GM21367 (cell line): ENCODE results near the gene DYSF.

Experiments
- ATAC-seq: cut with Tn5 transposase; IDR thresholded peaks from one replicate; pipeline ENCODE4 v1.9.1; 2021; ENCODE audit not compliant: unreplicated experiment

DYSF gene

GRCh38 chr2:71685073-71685848, 231.9 kb downstream of the DYSF start:
- ATAC-seq: no peak

DNA sequence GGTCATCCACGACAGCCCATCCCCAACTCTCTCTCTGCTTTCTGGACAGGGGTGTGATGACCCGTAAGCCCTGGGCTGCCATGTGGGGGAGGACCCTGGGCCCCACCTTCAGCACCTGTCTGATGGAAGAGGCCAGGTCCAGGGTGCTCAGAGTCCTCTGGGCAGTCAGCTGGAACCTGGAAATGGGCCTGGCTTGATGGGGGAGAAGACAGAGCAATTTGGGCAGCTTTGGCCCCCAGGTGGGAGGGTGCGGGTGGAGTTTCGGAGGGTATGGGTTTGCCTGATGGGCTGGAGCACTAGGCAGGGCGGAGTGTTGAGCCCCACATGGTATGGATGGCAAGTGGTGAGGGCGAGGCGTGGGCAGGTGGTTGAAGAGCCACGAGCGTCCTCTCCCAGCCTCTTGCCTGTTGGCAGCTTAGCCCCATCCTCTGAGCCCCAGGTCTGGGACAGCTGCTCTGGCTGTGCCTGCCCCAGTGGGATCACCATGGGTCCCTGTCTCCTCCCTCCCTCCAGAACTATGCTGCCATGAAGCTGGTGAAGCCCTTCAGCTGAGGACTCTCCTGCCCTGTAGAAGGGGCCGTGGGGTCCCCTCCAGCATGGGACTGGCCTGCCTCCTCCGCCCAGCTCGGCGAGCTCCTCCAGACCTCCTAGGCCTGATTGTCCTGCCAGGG, 232.7 kb downstream of the DYSF start:
- no peak for ATAC-seq

GRCh38 chr2:71686781-71687180, 233.4 kb downstream of the DYSF start:
- ATAC-seq: no peak

- no peak for ATAC-seq
Observed at GRCh38 chr2:71687412-71687811, 234.1 kb downstream of the DYSF start.

DNA sequence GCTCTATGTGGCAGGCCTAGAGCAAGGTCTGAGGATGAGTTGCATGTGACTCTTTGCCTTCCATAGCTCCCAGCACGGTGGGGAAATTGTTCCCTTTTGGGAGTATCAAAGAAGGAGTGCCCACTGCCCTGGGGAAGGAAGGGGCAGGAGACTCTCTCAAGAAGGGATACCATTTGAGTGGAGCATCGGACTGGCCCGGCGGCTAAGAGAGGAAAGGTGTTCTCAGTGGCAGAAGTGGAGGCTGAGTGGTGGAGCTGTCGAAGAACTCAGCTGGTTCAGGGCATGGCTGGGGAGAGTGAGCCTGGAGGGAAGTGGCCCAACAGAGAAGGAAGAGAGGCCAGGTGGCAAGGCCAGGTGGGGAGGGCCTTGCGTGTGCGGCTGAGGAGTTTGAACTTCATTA, 235.2 kb downstream of the DYSF start:
- ATAC-seq: no peak

GRCh38 chr2:71689393-71689792, 236.0 kb downstream of the DYSF start:
- no peak for ATAC-seq

DNA sequence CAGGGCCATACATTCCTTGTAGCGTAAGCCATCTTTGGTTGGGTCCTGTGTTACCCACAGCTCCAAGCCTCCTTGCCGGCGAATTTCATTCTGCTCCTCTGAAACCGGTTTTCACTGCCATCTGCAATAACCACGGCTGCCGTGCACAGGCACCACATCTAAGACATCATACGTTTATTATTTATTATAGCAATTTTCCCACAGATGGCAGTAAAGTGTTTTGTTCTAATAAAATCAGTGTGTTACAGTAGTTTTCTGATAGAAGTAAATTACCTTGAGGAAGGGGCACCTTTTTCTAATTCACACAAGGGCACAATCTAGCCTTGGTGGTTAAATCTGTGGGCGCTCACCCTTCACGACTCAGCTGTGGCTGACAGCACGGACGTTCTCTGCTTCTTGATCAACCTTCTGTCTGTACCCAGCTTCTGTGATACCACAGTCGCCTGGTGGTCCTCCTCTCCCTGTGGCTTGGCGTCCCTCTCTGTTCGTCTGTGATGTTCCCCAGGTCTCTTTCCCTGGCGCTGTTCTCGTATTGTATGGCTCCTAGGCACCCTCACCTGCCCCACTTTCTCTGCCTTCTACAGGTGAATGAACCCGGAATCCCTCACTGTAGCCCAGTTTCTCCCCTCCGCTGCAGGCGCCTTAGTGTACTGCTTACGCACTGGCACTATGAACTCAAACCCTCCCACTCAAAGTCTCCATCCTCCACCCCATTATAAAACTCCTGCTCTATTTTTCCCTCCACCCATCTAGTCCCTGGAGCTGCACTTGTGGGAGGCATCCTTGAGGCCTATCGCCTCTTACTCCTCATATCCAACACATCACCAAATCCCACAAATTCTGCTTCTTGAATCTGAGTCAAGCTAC, 236.8 kb downstream of the DYSF start:
- ATAC-seq: no peak

DNA sequence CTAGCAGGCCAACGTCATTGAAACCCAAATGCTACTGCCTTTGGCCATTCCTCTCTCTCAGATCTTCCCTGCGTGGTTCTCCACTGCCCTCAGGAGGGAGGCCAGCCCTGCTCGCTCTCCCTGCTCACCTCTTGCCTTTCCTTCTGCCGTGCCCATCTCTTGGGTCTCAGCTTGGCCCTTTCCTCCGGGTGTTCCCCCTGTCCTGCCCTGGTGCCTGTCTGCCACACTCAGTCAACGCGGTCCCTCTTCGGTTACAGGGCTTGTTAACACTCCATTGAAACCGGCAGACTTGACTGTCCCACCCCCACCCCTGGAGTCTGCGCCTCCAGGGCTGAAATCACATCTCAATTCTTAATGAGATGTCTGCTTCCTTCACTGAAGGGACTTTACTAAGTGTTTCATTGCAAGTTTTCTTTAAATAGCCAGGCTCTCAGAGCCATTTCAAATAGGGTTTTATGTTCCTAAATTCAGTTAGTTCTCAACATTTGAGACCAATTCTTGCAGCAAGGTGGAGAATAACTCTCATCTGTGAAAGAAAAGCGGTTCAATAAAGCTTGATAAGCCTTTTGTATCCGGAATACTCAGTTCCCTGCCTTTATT, 237.6 kb downstream of the DYSF start:
- ATAC-seq: no peak

- ATAC-seq: no peak
Observed at GRCh38 chr2:71691747-71692441, 238.5 kb downstream of the DYSF start.

DNA sequence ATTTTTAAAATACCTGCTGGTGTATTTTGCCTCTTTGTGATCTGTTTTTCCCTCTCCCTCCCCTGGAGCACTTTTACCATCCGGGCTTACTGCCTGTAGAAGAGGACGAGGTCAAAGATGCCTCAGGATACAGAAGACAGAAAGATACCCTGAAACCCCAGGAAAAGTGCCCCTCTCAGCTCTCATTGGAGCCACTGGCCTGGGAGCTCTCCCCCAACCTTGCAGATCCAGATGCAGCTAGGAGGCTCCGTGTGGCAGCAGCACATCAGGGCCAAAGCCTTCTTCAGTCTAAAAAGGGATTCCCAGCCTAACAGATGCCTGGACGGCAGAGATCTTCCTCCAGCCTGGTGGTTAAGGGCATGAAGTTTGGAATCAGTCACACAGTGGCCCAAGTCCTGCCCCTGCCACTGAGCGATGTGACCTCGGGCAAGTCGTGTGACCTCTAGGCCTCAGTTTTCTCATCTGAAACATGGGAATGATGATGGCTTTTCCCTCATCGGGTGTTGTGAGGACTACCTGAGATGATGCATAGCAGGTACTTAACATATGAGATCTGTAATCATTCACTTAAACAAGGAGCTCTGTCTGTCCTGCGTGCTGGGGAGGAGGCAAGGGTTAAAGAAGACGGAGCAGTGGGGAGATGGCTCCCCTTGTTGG, 239.4 kb downstream of the DYSF start:
- no peak for ATAC-seq

- ATAC-seq: no peak
Observed at GRCh38 chr2:71693286-71694270, 240.2 kb downstream of the DYSF start.

DNA sequence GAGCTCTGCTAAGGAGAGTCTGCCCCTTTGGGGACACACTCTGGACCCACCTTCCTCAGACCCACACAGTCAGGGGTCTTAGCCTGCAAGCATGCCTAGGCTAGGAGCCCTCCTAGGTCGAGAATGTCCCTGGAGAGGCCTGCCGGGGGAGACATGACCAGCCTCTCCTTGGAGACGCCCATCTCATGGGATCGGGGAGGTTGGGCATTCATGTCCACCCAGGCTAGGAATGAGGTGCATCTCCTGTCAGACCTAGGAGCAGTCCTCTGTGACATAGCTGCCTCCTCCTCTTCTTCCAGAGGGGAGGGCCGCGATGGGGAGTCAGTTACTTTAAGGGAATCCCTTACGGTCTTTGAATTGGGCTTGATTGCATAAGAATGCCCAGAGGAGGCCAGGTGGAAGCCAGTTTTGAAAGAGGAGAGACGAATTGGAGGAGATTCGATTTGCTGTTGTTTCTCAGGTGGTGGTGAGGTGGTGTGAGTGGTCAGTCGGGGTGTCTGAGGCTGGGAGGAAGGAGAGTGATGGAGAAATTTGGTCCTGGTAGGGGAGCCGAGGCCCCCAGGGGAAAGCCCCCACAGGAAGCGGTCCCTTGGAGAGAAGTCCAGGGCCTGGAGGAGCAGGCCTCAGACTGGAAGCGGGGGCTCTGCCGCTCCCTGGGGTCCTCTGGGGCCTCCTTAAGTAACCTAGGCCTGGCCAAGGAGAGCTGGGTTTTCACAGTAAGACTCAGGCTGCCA, 241.3 kb downstream of the DYSF start:
- ATAC-seq: no peak

DNA sequence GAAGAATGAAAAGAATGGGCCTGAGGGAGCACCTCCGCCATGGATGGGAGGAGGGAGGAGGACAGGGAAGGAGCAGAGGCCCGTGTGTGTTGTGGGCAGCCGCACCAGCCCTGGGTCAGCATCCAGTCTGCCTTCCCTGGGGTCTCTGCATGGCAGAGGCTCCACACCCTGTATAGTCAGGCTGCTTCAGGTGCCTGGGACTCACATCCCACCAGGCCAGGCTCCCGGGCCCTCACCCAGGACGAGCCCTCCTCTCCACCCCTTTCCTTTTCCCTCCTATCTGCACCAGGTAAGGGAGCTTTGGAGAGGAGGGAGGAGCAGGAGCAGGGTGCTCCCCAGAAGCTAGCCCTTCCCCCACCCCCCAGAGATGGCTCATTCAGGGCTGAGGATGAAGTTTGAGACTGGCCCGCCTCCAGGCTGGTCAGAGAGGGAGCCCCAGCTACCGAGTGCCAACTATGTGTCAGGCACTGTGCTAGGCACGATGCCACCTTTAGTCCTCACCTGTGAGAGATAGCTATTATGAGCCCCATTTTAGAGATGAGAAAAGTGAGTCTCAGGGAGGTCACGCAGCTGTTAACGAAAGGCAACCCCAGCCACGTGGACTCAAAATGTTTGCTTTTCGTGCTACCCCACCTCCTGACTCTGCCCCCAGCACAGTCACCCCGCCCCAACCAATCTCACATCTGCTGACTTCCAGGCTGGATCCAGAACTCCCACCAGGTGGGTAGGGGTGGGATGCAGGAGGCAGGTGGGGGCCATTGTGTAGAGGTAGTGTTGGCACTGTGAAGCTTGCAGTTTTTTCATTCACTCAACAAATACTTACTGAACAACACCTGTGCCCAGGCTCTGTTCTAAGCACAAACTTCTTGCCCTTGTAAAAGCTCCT, 242.1 kb downstream of the DYSF start:
- no peak for ATAC-seq

- ATAC-seq: no peak
Observed at GRCh38 chr2:71696381-71696780, 243.0 kb downstream of the DYSF start.

DNA sequence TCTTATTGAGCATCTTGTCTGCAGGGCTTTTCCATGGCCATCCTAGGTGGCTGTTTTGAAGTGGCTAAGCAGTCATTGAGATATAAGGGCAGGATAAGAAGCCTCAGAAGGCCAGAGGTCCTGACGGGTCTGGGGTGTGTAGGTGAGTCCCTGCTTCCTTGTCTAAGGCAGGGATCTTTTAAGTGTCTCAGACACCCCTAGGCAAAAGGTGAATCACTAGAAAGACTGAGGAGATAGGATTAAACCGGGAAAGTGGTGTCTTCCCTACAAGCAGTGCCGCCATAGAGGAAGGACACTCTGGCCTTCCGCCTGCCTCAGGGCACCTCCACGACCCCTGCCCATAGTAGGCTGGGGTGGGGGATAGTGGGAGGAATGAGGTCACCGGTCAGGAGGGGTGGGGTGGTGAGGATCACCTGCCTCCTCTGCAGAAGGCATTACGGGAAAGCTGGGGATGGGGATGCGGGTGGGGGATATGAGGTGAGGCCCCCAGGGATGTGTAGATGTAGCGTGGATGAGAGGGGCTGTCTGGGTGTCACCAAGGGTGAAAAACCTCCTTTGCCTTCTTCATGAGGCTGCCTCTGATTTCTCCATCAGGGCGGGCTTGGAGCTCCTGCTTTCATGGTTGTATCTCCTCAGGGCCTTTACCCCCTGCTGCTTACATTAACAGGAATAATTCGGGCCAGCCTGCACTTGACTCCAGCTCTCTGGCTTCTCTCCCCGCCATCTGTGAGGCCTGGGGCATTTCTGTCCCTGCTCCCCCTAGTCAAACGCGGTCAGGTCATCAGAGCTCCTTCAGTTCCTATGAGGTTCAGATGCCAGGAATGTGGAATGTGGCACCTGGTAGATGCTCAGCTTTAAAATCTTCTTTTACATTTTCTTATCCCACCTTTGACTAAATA, 244.0 kb downstream of the DYSF start:
- no peak for ATAC-seq

DNA sequence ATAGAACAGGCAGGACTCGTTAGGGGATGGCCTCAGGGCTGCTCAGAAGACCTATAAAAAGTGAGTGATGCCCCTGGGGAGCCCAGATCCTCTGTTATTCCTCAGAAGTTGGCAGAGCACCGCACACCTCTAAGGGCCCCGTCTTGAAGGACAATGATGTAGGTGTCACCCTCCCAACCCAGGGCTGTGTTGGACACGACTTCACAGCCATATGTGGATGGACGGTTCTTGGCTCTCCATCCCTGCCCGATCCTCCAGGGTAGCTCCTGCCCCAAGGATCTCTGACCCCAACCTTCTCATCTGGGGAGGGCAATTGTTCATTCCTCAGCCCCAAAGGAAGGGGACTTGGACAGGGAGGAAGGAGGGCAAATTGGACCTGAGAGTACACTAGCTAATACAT, 246.1 kb downstream of the DYSF start:
- no peak for ATAC-seq
